SH-SY5Y (cell line): ENCODE data around the gene GRIFIN.

Experiments
- GATA2 ChIP-seq: IDR thresholded peaks from 2 replicates; pipeline ENCODE4 v1.6.1; 2011; ENCODE audit warnings: mild to moderate bottlenecking, low read depth, low read length
- GATA3 ChIP-seq: IDR thresholded peaks from 2 replicates; pipeline ENCODE4 v1.6.1; 2011; ENCODE audit warnings: low read depth, mild to moderate bottlenecking, low read length, moderate library complexity

DNA sequence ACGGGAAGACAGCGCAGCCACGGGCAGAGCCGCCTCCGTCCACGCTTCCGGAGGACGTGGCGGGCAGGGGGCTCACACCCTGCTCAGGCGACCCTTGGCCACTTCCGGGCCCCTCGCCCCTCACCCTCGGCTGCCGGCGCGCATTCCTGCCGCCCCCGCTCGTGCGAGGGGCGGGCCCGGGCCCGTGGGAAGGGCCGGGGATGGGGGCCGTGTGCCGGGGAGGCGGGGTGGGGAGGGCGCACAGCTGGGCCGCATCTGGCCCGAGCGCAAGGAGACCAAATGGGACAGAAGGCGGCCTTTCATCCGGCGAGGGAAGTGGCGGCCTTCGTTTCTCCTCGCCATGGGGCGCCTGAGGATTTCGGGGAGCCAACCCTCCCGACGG lies 42.5 kb upstream of the GRIFIN start:
- TF ChIP-seq GATA2 (no peak), GATA3 (no peak)
